Liver (tissue), 9 donors: ENCODE measurements around the gene SMURF2. TPM values are rescaled to one million over a fixed set of nuclear protein-coding genes. Genes with fewer than 3 reads are reported as not detected.

Experiments
- DNase-seq: peaks from one replicate; pipeline ENCODE4 v3.0.0-alpha.2; 2017; ENCODE audit warnings: low spot score
- H3K27ac ChIP-seq, 2 donors: one replicate each; pipeline ENCODE4 v1.7.0; 2013; ENCODE audit warnings: inconsistent platforms in 2 of 2, low read length in 2 of 2, control low read depth in 1 of 2, low read depth in 1 of 2, mild to moderate bottlenecking in 1 of 2
- H3K27me3 ChIP-seq, 4 donors: one replicate each; pipeline versions ENCODE4 v1.6.1 to v1.7.0; 2013; ENCODE audit warnings: low read length in 3 of 4, inconsistent platforms in 1 of 4, mild to moderate bottlenecking in 1 of 4, moderate library complexity in 1 of 4; ENCODE audit not compliant: control insufficient read depth in 4 of 4, insufficient read depth in 4 of 4
- H3K36me3 ChIP-seq, 4 donors: one replicate each; pipeline versions ENCODE4 v1.6.1 to v1.7.0; 2013; ENCODE audit warnings: low read length in 3 of 4, mild to moderate bottlenecking in 3 of 4, low read depth in 1 of 4, moderate library complexity in 1 of 4; ENCODE audit not compliant: control insufficient read depth in 4 of 4, insufficient read depth in 3 of 4
- H3K4me1 ChIP-seq, 4 donors: one replicate each; pipeline versions ENCODE4 v1.6.1 to v1.7.0; 2013; ENCODE audit warnings: low read length in 3 of 4, mild to moderate bottlenecking in 3 of 4, moderate library complexity in 1 of 4; ENCODE audit not compliant: control insufficient read depth in 4 of 4, insufficient read depth in 4 of 4
- H3K4me3 ChIP-seq, 3 donors: one replicate each; pipeline versions ENCODE4 v1.6.1 to v1.7.0; 2013; ENCODE audit warnings: low read length in 3 of 3, control low read depth in 1 of 3, low read depth in 1 of 3, mild to moderate bottlenecking in 1 of 3
- H3K9ac ChIP-seq, 2 donors: one replicate each; pipeline ENCODE4 v1.7.0; 2013; ENCODE audit warnings: low read length in 2 of 2, mild to moderate bottlenecking in 2 of 2, moderate library complexity in 2 of 2, control low read depth in 1 of 2, low read depth in 1 of 2
- H3K9me3 ChIP-seq, 4 donors: one replicate each; pipeline versions ENCODE4 v1.6.1 to v1.7.0; 2013; ENCODE audit warnings: low read length in 3 of 4; ENCODE audit not compliant: control insufficient read depth in 4 of 4
- ATF3 ChIP-seq: IDR thresholded peaks from 2 replicates; pipeline ENCODE4 v1.6.1; 2016; ENCODE audit warnings: antibody characterized with exemption
- CTCF ChIP-seq: fragments of 150-350 bp; IDR thresholded peaks from 2 replicates; pipeline ENCODE4 v1.5.1; 2017; ENCODE audit warnings: improper control_type of control experiment, low read depth, low read length; ENCODE audit not compliant: missing input control
- EGR1 ChIP-seq, 2 donors: IDR thresholded peaks; 2 replicates each; pipeline ENCODE4 v1.6.1; 2016 to 2018; ENCODE audit warnings: antibody characterized with exemption in 2 of 2, low read depth in 2 of 2
- FOXA1 ChIP-seq: IDR thresholded peaks from 2 replicates; pipeline ENCODE4 v1.6.1; 2016; ENCODE audit warnings: antibody characterized with exemption
- FOXA2 ChIP-seq: IDR thresholded peaks from 2 replicates; pipeline ENCODE4 v1.6.1; 2016; ENCODE audit warnings: antibody characterized with exemption
- GABPA ChIP-seq, 2 donors: IDR thresholded peaks in 1 of 2; conservative IDR thresholded peaks in 1 of 2; 2 replicates each; pipeline ENCODE4 v1.6.1; 2016; ENCODE audit warnings: antibody characterized with exemption in 2 of 2, mild to moderate bottlenecking in 1 of 2, moderate library complexity in 1 of 2
- HNF4G ChIP-seq: IDR thresholded peaks from 2 replicates; pipeline ENCODE4 v1.6.1; 2016; ENCODE audit warnings: antibody characterized with exemption
- JUND ChIP-seq, 2 donors: IDR thresholded peaks; 2 replicates each; pipeline ENCODE4 v1.6.1; 2016; ENCODE audit warnings: antibody characterized with exemption in 2 of 2
- RAD21 ChIP-seq, 2 donors: IDR thresholded peaks; 2 replicates each; pipeline ENCODE4 v1.6.1; 2016; ENCODE audit warnings: antibody characterized with exemption in 2 of 2, mild to moderate bottlenecking in 2 of 2
- REST ChIP-seq: IDR thresholded peaks from 2 replicates; pipeline ENCODE4 v1.6.1; 2016; ENCODE audit warnings: antibody characterized with exemption, mild to moderate bottlenecking
- SP1 ChIP-seq: IDR thresholded peaks from 2 replicates; pipeline ENCODE4 v1.6.1; 2018; ENCODE audit warnings: antibody characterized with exemption, mild to moderate bottlenecking
- ZBTB33 ChIP-seq: IDR thresholded peaks from 2 replicates; pipeline ENCODE4 v1.6.1; 2016; ENCODE audit warnings: antibody characterized with exemption
- WGBS: extraction: QIAGEN DNeasy Blood & Tissue Kit; methylation state at CpG from one replicate; pipeline ENCODE4 v1.1.7; 2013; 5-methylcytosine and 5-hydroxymethylcytosine counted together
- polyA plus RNA-seq, 2 donors: library from polyadenylated mRNA; stranded (reverse) in 1 of 2; unstranded in 1 of 2; fragments of 200-250 nt in 1 of 2; fragments of >200 nt in 1 of 2; fragmentation: Nextera tagmentation in 1 of 2; extraction: Ambion mirVana in 1 of 2; gene quantifications; one replicate each; pipeline versions ENCODE4 v1.2.1 to v1.2.3, GENCODE V29; 2013 to 2015
- total RNA-seq, 2 donors: library from RNA; depleted of rRNA; stranded (reverse); fragments of >200 nt; gene quantifications; one replicate each; pipeline ENCODE4 v1.2.3, GENCODE V29; 2014
- donor health status: healthy.
- donor health status: healthy.
- donor health status: healthy.
- donor health status: healthy.
- donor health status: healthy.

SMURF2 gene
- total and polyA plus RNA-seq, 4 donors, result 2.0 to 6.9 (median 3.5) TPM

- H3K4me1 ChIP-seq, result no peaks in the 10 kb centered on the region
- no peaks in the 10 kb centered on the region for H3K9me3 ChIP-seq
- WGBS, result 93% methylated on average over 2 of the region's 2 CpGs
- H3K36me3 ChIP-seq, result peaks cover 2 to 62% (median 53%) of the 10 kb centered on the region in 4 donors
- H3K27me3 ChIP-seq, result no peaks in the 10 kb centered on the region
- no peak overlapping the region for H3K4me3 ChIP-seq
- no peak overlapping the region for H3K9ac ChIP-seq
- DNase-seq, result no peak
- TF ChIP-seq EGR1 (IDR thresholded peaks at IDR 0.05; ENCODE audit: low read depth in 2 of 2), result no peak
- H3K27ac ChIP-seq, result no peak overlapping the region
Measured at GRCh38 chr17:64515419-64515818, 146.7 kb downstream of the SMURF2 start.

GRCh38 chr17:64509179-64509578, 152.9 kb downstream of the SMURF2 start:
- Histone ChIP-seq H3K9me3 (no peaks in the 10 kb centered on the region), H3K36me3 (peaks cover 2 to 38% (median 21%) of the 10 kb centered on the region in 4 donors), H3K4me1 (peaks cover 0 to 23% (median 9%) of the 10 kb centered on the region in 4 donors), H3K9ac (no peak overlapping the region), H3K27me3 (no peaks in the 10 kb centered on the region), H3K4me3 (no peak overlapping the region), H3K27ac (no peak overlapping the region)
- WGBS, result 95% methylated on average over 6 of the region's 6 CpGs
- TF ChIP-seq GABPA (IDR thresholded peaks at IDR 0.05 in 1 of 2, conservative IDR thresholded peaks at IDR 0.05 in 1 of 2) (no peak), FOXA2 (no peak), ATF3 (no peak), FOXA1 (no peak), RAD21 (IDR thresholded peaks at IDR 0.05) (no peak), JUND (IDR thresholded peaks at IDR 0.05) (no peak), HNF4G (no peak), CTCF (no peak), REST (no peak), SP1 (no peak), ZBTB33 (no peak), EGR1 (IDR thresholded peaks at IDR 0.05; ENCODE audit: low read depth in 2 of 2) (no peak)
- DNase-seq, result no peak
